A673 (cell line): ENCODE measurements around the gene SH2D6.

Source experiments
- CTCF ChIP-seq: fragments of 300-800, 200-600 bp; sonication (generic); conservative IDR thresholded peaks from 2 replicates; pipeline ENCODE4 v1.5.1; 2017; ENCODE audit warnings: low read depth, mild to moderate bottlenecking, antibody characterized with exemption, low read length, moderate library complexity, mixed read lengths
- EZH2 ChIP-seq: fragments of 200-600 bp; sonication (generic); IDR thresholded peaks from 2 replicates; pipeline ENCODE4 v1.6.1; 2017; ENCODE audit warnings: borderline replicate concordance, low read depth, mild to moderate bottlenecking, mixed read lengths, antibody characterized with exemption, low read length; ENCODE audit not compliant: poor library complexity, severe bottlenecking

GRCh38 chr2:85383850-85384249, 34.7 kb upstream of the SH2D6 start:
- TF ChIP-seq CTCF (no peak), EZH2 (no peak)
